CD4-positive, alpha-beta T cell treated with Interferon gamma for 1 hour (primary cell): ENCODE data around the gene KNSTRN.

Experiments
- DNase-seq: peaks from one replicate; pipeline ENCODE4 v3.0.0-alpha.2; 2020

Gene KNSTRN

GRCh38 chr15:40405501-40406381, 23.2 kb downstream of the KNSTRN start, which contains the start of gene IVD:
Gene IVD (plus strand): TSS chr15:40405795. CDS start chr15:40405828, 33 bp downstream.
- peak; percentile 87 for DNase-seq

GRCh38 chr15:40407330-40407990, 24.9 kb downstream of the KNSTRN start:
- no peak for DNase-seq

- DNase-seq: no peak
Measured at GRCh38 chr15:40409366-40409765, 26.8 kb downstream of the KNSTRN start.

GRCh38 chr15:40410476-40410875, 28.0 kb downstream of the KNSTRN start:
- DNase-seq: no peak

- no peak for DNase-seq
Measured at GRCh38 chr15:40412095-40412759, 29.7 kb downstream of the KNSTRN start.

- no peak for DNase-seq
Measured at GRCh38 chr15:40413036-40413435, 30.5 kb downstream of the KNSTRN start.

- no peak for DNase-seq
Measured at GRCh38 chr15:40414816-40415215, 32.3 kb downstream of the KNSTRN start.

GRCh38 chr15:40415226-40415625, 32.7 kb downstream of the KNSTRN start:
- DNase-seq: no peak

GRCh38 chr15:40416056-40416455, 33.5 kb downstream of the KNSTRN start:
- no peak for DNase-seq

GRCh38 chr15:40418126-40418525, 35.6 kb downstream of the KNSTRN start:
- DNase-seq: no peak

- no peak for DNase-seq
Measured at GRCh38 chr15:40420071-40420713, 37.7 kb downstream of the KNSTRN start.

GRCh38 chr15:40420793-40421192, 38.3 kb downstream of the KNSTRN start:
- no peak for DNase-seq

GRCh38 chr15:40421246-40422157, 39.0 kb downstream of the KNSTRN start:
- DNase-seq: peak; percentile 70

GRCh38 chr15:40424483-40425115, 42.1 kb downstream of the KNSTRN start:
- no peak for DNase-seq

GRCh38 chr15:40425681-40426080, 43.2 kb downstream of the KNSTRN start:
- no peak for DNase-seq

- DNase-seq: no peak
Measured at GRCh38 chr15:40427188-40427587, 44.7 kb downstream of the KNSTRN start.

GRCh38 chr15:40428185-40428584, 45.7 kb downstream of the KNSTRN start:
- no peak for DNase-seq

GRCh38 chr15:40429068-40429710, 46.7 kb downstream of the KNSTRN start:
- no peak for DNase-seq

- no peak for DNase-seq
Measured at GRCh38 chr15:40430271-40430805, 47.8 kb downstream of the KNSTRN start.

- no peak for DNase-seq
Measured at GRCh38 chr15:40435023-40435709, 52.6 kb downstream of the KNSTRN start.
